Osteoblast (primary cell): ENCODE data around the gene GALNS. TPM values are rescaled to one million over a fixed set of nuclear protein-coding genes. Genes with fewer than 3 reads are reported as not detected.

ENCODE experiments used
- DNase-seq: peaks from one replicate; pipeline ENCODE4 v3.0.0; 2011; ENCODE audit warnings: low spot score, mixed read lengths; ENCODE audit not compliant: insufficient read length; ENCODE audit errors: missing footprints
- H2AFZ ChIP-seq: 2 replicates; pipeline ENCODE4 v1.6.0; 2011; ENCODE audit warnings: mild to moderate bottlenecking, low read length
- H3K27ac ChIP-seq: 2 replicates; pipeline ENCODE4 v1.5.1; 2011; ENCODE audit warnings: mild to moderate bottlenecking, low read depth, low read length, moderate library complexity
- H3K27me3 ChIP-seq: 2 replicates; pipeline ENCODE4 v1.6.0; 2012; ENCODE audit warnings: mild to moderate bottlenecking, control low read depth, inconsistent platforms, low read length, moderate library complexity; ENCODE audit not compliant: insufficient read depth
- H3K36me3 ChIP-seq: 2 replicates; pipeline ENCODE4 v1.5.1; 2011; ENCODE audit warnings: mild to moderate bottlenecking, low read length, control low read depth, moderate library complexity; ENCODE audit not compliant: insufficient read depth
- H3K4me1 ChIP-seq: 2 replicates; pipeline ENCODE4 v1.5.1; 2011; ENCODE audit warnings: mild to moderate bottlenecking, low read length, control low read depth, moderate library complexity; ENCODE audit not compliant: insufficient read depth
- H3K4me2 ChIP-seq: 2 replicates; pipeline ENCODE4 v1.6.0; 2011; ENCODE audit warnings: mild to moderate bottlenecking, low read length; ENCODE audit not compliant: insufficient read depth
- H3K4me3 ChIP-seq: fragments of 200-600 bp; sonication (generic); 3 replicates; pipeline ENCODE4 v1.5.1; 2012; ENCODE audit warnings: mild to moderate bottlenecking, low read length, inconsistent platforms; ENCODE audit not compliant: insufficient read depth
- H3K79me2 ChIP-seq: 2 replicates; pipeline ENCODE4 v1.6.0; 2012; ENCODE audit warnings: mild to moderate bottlenecking, low read length, control low read depth, inconsistent platforms; ENCODE audit not compliant: insufficient read depth
- H3K9me3 ChIP-seq: 2 replicates; pipeline ENCODE4 v1.5.1; 2011; ENCODE audit warnings: low read depth, low read length, control low read depth
- H4K20me1 ChIP-seq: 2 replicates; pipeline ENCODE4 v1.6.0; 2012; ENCODE audit warnings: mild to moderate bottlenecking, low read length, control low read depth; ENCODE audit not compliant: insufficient read depth
- total RNA-seq: library from RNA; depleted of rRNA; stranded (reverse); fragments of >200 nt; gene quantifications from 2 replicates; pipeline ENCODE4 v1.2.3, GENCODE V29; 2012
- TF ChIP-seq, protein P1 (sequence below): IDR thresholded peaks from 2 replicates; pipeline ENCODE4 v1.5.1; 2011; ENCODE audit warnings: mild to moderate bottlenecking, low read depth, low read length, moderate library complexity; ENCODE audit errors: extremely low read depth

GALNS gene
- total RNA-seq, 1 donor: 48.1 TPM

- peak; percentile 93 for DNase-seq
- peaks cover 92% of the 10 kb centered on the region for H3K79me2 ChIP-seq
- H3K27me3 ChIP-seq: no peaks in the 10 kb centered on the region
- peak overlapping the region; percentile 60 for H3K4me2 ChIP-seq
- H3K4me1 ChIP-seq: peaks cover 70% of the 10 kb centered on the region
- H3K36me3 ChIP-seq: no peaks in the 10 kb centered on the region
- peaks cover 74% of the 10 kb centered on the region for H4K20me1 ChIP-seq
- no peaks in the 10 kb centered on the region for H3K9me3 ChIP-seq
- H3K27ac ChIP-seq: peak overlapping the region; percentile 80
- TF ChIP-seq, protein P1, sequence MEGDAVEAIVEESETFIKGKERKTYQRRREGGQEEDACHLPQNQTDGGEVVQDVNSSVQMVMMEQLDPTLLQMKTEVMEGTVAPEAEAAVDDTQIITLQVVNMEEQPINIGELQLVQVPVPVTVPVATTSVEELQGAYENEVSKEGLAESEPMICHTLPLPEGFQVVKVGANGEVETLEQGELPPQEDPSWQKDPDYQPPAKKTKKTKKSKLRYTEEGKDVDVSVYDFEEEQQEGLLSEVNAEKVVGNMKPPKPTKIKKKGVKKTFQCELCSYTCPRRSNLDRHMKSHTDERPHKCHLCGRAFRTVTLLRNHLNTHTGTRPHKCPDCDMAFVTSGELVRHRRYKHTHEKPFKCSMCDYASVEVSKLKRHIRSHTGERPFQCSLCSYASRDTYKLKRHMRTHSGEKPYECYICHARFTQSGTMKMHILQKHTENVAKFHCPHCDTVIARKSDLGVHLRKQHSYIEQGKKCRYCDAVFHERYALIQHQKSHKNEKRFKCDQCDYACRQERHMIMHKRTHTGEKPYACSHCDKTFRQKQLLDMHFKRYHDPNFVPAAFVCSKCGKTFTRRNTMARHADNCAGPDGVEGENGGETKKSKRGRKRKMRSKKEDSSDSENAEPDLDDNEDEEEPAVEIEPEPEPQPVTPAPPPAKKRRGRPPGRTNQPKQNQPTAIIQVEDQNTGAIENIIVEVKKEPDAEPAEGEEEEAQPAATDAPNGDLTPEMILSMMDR: no peak
- no peak overlapping the region for H2AFZ ChIP-seq
- H3K4me3 ChIP-seq: peak overlapping the region; percentile 19
Measured at GRCh38 chr16:88770461-88771293, 86.1 kb downstream of the GALNS start.

GRCh38 chr16:88769617-88770460 is 86.9 kb downstream of the GALNS start:
- peak overlapping the region; percentile 60 for H3K4me2 ChIP-seq
- peaks cover 77% of the 10 kb centered on the region for H4K20me1 ChIP-seq
- no peaks in the 10 kb centered on the region for H3K36me3 ChIP-seq
- peaks cover 92% of the 10 kb centered on the region for H3K79me2 ChIP-seq
- TF ChIP-seq, protein P1: no peak
- peak; percentile 90 for DNase-seq
- H3K9me3 ChIP-seq: no peaks in the 10 kb centered on the region
- H2AFZ ChIP-seq: no peak overlapping the region
- no peaks in the 10 kb centered on the region for H3K27me3 ChIP-seq
- H3K27ac ChIP-seq: peak overlapping the region; percentile 80
- peaks cover 75% of the 10 kb centered on the region for H3K4me1 ChIP-seq
- peak overlapping the region; percentile 19 for H3K4me3 ChIP-seq

GRCh38 chr16:88768071-88768783 is 88.5 kb downstream of the GALNS start:
- peak overlapping the region; percentile 65 for H3K27ac ChIP-seq
- peaks cover 61% of the 10 kb centered on the region for H3K4me1 ChIP-seq
- peak overlapping the region; percentile 35 for H2AFZ ChIP-seq
- H3K4me2 ChIP-seq: peak overlapping the region; percentile 76
- TF ChIP-seq, protein P1: no peak
- H3K9me3 ChIP-seq: no peaks in the 10 kb centered on the region
- peaks cover 80% of the 10 kb centered on the region for H4K20me1 ChIP-seq
- peaks cover 93% of the 10 kb centered on the region for H3K79me2 ChIP-seq
- DNase-seq: peak; percentile 98
- H3K36me3 ChIP-seq: no peaks in the 10 kb centered on the region
- no peaks in the 10 kb centered on the region for H3K27me3 ChIP-seq
- peak overlapping the region; percentile 18 for H3K4me3 ChIP-seq
